Osteocyte (in vitro differentiated cells): Measurements from ENCODE around the gene MYO7B. TPM values are rescaled to one million over a fixed set of nuclear protein-coding genes. Genes with fewer than 3 reads are reported as not detected.

Experiments used
- DNase-seq: peaks from one replicate; pipeline ENCODE4 v3.0.0; 2021; ENCODE audit warnings: mixed read lengths; ENCODE audit not compliant: unreplicated experiment; ENCODE audit errors: extremely low spot score
- H3K27ac Mint-ChIP-seq: one replicate; pipeline ENCODE4 v1.8.0; 2021; ENCODE audit warnings: mild to moderate bottlenecking, mixed read lengths; ENCODE audit not compliant: unreplicated experiment
- H3K27me3 Mint-ChIP-seq: one replicate; pipeline ENCODE4 v1.8.0; 2021; ENCODE audit warnings: mixed read lengths; ENCODE audit not compliant: unreplicated experiment
- H3K36me3 Mint-ChIP-seq: one replicate; pipeline ENCODE4 v1.8.0; 2021; ENCODE audit warnings: mixed read lengths; ENCODE audit not compliant: unreplicated experiment
- H3K4me1 Mint-ChIP-seq: one replicate; pipeline ENCODE4 v1.8.0; 2021; ENCODE audit warnings: mixed read lengths; ENCODE audit not compliant: unreplicated experiment
- H3K4me3 Mint-ChIP-seq: one replicate; pipeline ENCODE4 v1.8.0; 2021; ENCODE audit warnings: mild to moderate bottlenecking, moderate library complexity, mixed read lengths; ENCODE audit not compliant: unreplicated experiment
- H3K9me3 Mint-ChIP-seq: one replicate; pipeline ENCODE4 v1.8.0; 2021; ENCODE audit warnings: mixed read lengths; ENCODE audit not compliant: unreplicated experiment
- total RNA-seq: library from RNA; stranded (reverse); gene quantifications from 2 replicates; pipeline ENCODE4 v1.2.1, GENCODE V29; 2021
- TF ChIP-seq, protein P1 (sequence below): fragments of 200-600 bp; sonication (generic); IDR thresholded peaks from 2 replicates; pipeline ENCODE4 v1.5.0; 2021; ENCODE audit warnings: antibody characterized with exemption, mild to moderate bottlenecking, moderate library complexity

The MYO7B gene
- total RNA-seq, 1 donor from 2014 or later: not detected

DNA sequence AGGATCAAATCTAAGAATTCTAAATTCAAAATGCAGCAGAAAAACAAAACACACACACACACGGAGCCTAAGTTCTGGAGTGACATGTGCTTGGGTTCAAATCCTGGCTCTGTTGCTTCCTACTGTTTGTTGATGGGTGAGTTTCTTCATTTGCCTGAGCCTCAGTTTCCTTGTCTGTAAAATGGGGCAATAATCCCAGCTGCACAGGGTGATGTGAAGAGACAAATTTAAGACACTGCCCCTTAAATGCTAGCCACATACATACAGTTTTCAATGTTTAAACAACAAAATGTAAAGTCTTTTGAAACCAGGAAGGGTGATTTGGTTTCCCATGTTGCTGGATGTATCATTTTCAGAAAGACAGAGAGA lies 109.5 kb downstream of the MYO7B start:
- no peaks in the 10 kb centered on the region for H3K9me3 Mint-ChIP-seq

DNA sequence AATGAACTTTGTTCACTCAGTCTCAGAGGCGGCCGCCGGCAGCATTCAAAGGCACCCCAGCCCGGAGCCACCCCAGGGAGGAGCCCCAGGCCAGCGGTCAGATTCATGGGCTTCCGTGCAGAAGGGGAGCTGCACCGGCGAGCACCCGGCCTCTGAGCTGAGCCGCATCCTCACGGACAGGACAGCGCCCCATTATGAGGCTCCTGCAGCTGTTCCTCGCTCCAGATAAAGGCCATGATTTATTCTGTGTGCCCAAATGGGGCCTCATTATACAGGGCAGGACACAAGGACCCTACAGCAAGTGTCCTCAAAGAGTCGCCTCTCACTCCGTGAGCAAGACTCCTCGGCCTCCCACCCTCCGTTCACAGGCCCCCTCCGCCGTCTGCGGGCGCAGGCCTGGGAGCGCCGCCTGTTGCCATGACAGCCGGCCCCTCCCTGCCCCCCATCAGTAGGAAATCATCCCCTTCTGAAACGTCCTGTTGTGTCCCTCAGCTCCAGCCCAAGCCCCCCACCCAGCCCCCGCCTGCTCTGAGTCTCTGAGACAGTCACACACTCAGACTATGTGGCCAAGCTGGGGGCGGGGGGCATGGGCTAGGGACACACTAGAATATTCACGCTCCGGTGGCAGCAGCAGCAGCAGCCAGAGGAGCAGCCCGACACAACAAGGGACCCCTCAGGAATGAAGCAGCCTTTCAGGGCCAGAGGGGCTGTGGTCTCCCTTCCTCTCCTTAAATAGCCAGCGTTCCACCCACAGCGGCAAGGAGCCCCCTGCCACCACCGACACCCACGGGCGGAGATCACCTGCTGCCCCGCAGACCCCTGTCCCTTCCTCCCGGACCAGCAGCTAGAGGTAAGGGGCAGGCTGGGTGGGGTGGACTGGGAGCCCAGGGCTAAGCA lies 110.2 kb downstream of the MYO7B start, which contains the start of gene GPR17:
GPR17 (plus strand) TSS at position 759 of the 897 bp plus-strand sequence. CDS start 4,583 bp downstream, outside the sequence.
- Mint-ChIP-seq H3K36me3 (no peaks in the 10 kb centered on the region), H3K27ac (peak within 1 kb of the TSS; percentile 42), H3K4me1 (peaks cover 43% of the 10 kb centered on the region), H3K27me3 (no peaks in the 10 kb centered on the region), H3K4me3 (no peak within 1 kb of the TSS), H3K9me3 (no peaks in the 10 kb centered on the region)
- DNase-seq: no peak
- TF ChIP-seq, protein P1, sequence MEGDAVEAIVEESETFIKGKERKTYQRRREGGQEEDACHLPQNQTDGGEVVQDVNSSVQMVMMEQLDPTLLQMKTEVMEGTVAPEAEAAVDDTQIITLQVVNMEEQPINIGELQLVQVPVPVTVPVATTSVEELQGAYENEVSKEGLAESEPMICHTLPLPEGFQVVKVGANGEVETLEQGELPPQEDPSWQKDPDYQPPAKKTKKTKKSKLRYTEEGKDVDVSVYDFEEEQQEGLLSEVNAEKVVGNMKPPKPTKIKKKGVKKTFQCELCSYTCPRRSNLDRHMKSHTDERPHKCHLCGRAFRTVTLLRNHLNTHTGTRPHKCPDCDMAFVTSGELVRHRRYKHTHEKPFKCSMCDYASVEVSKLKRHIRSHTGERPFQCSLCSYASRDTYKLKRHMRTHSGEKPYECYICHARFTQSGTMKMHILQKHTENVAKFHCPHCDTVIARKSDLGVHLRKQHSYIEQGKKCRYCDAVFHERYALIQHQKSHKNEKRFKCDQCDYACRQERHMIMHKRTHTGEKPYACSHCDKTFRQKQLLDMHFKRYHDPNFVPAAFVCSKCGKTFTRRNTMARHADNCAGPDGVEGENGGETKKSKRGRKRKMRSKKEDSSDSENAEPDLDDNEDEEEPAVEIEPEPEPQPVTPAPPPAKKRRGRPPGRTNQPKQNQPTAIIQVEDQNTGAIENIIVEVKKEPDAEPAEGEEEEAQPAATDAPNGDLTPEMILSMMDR: no peak

More for the DNA sequence above, 109.5 kb downstream of the MYO7B start:
- Mint-ChIP-seq H3K27ac (no peak overlapping the region), H3K36me3 (no peaks in the 10 kb centered on the region), H3K27me3 (no peaks in the 10 kb centered on the region), H3K4me3 (no peak overlapping the region), H3K4me1 (peaks cover 43% of the 10 kb centered on the region)
- DNase-seq: no peak
- TF ChIP-seq, protein P1: no peak

DNA sequence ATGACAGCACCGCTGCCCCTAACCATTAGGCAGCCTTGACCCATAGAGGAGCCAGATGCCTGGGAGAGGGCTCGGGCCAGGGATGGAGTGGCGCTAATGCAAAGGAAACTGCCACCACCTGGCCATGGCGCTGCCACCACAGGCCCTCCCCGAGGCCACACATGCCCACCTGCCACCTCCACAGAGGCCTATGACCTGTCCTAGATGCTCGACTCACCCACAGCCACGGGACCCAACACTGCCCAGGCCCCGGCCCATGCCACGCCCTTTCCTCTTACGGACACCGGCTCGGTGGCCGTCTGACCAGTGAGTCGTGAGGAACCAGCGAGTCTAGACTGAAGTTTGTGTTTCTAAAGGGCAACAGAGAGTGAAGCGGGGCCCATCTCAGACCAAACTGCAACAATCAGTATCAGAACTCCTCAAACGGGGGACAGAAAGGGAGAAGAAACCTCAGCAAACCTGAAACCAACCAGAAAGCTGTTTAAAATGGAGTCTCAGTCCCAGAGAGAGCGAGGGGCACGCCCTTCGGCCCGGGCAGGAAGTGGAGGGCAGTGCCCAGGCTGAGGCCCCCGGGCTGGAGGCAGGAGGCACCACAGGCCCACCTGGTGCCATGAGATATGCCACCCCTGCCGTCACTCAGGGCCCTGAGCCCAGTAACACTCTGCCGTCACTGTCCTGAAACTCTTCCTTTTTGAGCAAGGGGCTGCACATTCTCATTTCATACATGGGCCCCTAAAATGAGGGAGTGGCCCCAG lies 111.2 kb downstream of the MYO7B start:
- Mint-ChIP-seq H3K27ac (peak overlapping the region; percentile 42), H3K27me3 (no peaks in the 10 kb centered on the region), H3K4me3 (no peak overlapping the region), H3K9me3 (no peaks in the 10 kb centered on the region), H3K4me1 (peaks cover 43% of the 10 kb centered on the region), H3K36me3 (peaks cover 4% of the 10 kb centered on the region)
- TF ChIP-seq, protein P1: no peak
- DNase-seq: no peak

DNA sequence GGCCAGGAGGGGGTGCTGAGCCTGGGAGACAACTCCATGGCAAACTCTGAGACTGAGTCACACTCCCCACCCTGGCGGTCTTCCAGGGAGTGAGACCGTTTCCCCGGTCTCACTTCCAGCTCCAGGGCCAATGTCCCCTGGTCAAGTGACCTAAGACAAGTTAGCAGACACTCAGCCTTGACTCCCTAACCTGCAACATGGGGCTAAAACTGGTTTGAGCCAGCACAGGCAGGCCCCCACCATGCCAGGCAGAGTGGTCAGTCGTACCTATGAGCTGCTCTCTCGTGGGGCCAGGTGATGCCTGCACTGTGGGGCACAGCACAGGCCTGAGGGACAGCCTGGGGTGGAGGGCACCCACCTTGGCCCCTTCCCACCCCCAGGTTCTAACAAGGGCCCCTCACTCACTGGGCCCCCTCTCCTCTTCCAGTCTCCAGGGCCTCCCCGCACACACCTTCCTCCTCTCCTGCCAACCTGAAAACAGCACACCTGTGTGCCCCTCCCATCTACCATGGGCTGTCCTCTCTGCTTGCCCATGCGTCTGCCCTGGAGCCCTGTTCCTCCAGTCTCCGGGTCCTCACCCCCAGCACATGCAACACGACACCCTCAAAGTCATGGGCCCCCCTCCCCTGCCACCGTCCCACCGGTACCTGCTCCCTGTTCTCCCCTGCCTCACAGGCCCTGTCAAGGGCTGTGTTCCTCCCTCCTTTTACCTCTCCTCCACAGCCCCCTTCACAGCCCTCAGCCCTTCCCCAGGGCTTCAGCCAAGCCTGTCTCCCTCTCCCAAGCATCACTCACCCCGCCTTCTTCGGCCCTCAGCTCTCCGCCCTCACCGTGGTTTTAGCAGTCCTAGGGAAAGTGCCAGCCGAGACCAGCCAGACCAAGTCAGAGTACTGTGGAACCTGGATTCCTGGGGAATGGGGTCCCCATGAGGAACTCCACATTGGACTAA lies 112.0 kb downstream of the MYO7B start:
- Mint-ChIP-seq H3K27me3 (no peaks in the 10 kb centered on the region), H3K4me1 (peaks cover 40% of the 10 kb centered on the region), H3K36me3 (peaks cover 4% of the 10 kb centered on the region), H3K4me3 (no peak overlapping the region), H3K27ac (peak overlapping the region; percentile 60), H3K9me3 (no peaks in the 10 kb centered on the region)
- TF ChIP-seq, protein P1: no peak
- DNase-seq: no peak
